Choroid plexus epithelial cell (primary cell): ENCODE data around the gene MMP17.

Experiments used
- DNase-seq: peaks from one replicate; pipeline ENCODE4 v3.0.0-alpha.2; 2010; ENCODE audit warnings: low read depth
- H3K4me3 ChIP-seq: 2 replicates; pipeline ENCODE4 v1.5.1; 2011; ENCODE audit warnings: low read depth, mild to moderate bottlenecking, control low read depth, low read length, moderate library complexity
- TF ChIP-seq, protein P1 (sequence below): conservative IDR thresholded peaks from 2 replicates; pipeline ENCODE4 v1.5.1; 2011; ENCODE audit warnings: low read depth, mild to moderate bottlenecking, control low read depth, inconsistent platforms, low read length, moderate library complexity

Gene MMP17

GRCh38 chr12:131830335-131830913, 2.2 kb downstream of the MMP17 start:
- peak; percentile 88 for DNase-seq

DNA sequence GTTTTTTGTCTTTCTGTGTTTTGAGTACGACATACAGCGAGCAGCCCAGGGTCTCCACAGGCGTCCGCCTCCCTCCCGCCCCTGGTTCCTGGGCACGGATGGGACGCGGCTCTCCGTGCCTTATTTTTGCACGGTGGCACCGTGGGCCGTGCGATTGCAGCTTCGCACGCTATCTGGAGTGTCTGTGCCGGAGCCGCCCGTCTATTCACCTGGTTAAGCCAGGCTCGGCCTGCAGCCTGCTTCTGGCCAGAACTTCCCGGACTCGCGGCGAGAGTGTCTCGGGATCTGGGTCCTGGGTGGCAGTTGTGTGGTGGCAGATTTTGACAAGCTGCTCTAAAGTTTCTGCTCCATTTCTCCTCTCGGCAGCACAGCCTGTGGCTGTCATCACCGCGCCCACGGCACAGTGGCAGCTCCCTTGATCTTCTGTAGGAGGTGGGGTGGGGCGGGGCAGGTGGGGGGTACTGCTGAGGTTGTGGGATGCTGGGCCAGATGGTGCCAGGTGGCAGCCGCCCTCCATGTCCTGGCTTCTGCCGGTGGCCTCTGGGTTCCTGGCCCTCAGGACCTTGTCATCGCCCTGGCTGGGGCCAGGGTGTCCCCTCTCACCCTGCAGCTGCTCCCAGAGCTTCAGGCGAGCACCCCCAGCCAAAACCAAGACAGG, 2.9 kb downstream of the MMP17 start:
- no peak for DNase-seq
- H3K4me3 ChIP-seq: peak overlapping the region; percentile 58
- TF ChIP-seq, protein P1, sequence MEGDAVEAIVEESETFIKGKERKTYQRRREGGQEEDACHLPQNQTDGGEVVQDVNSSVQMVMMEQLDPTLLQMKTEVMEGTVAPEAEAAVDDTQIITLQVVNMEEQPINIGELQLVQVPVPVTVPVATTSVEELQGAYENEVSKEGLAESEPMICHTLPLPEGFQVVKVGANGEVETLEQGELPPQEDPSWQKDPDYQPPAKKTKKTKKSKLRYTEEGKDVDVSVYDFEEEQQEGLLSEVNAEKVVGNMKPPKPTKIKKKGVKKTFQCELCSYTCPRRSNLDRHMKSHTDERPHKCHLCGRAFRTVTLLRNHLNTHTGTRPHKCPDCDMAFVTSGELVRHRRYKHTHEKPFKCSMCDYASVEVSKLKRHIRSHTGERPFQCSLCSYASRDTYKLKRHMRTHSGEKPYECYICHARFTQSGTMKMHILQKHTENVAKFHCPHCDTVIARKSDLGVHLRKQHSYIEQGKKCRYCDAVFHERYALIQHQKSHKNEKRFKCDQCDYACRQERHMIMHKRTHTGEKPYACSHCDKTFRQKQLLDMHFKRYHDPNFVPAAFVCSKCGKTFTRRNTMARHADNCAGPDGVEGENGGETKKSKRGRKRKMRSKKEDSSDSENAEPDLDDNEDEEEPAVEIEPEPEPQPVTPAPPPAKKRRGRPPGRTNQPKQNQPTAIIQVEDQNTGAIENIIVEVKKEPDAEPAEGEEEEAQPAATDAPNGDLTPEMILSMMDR: no peak

More at GRCh38 chr12:131830335-131830913, 2.2 kb downstream of the MMP17 start:
- peak overlapping the region; percentile 58 for H3K4me3 ChIP-seq
- TF ChIP-seq, protein P1: peak; percentile 62

- TF ChIP-seq, protein P1: no peak
- DNase-seq: peak; percentile 45
- peak overlapping the region; percentile 58 for H3K4me3 ChIP-seq
Measured at GRCh38 chr12:131831635-131832041, 3.4 kb downstream of the MMP17 start.

- DNase-seq: peak; percentile 50
- peak overlapping the region; percentile 58 for H3K4me3 ChIP-seq
- TF ChIP-seq, protein P1: no peak
Measured at GRCh38 chr12:131832321-131833231, 4.4 kb downstream of the MMP17 start.

GRCh38 chr12:131833288-131833895, 5.2 kb downstream of the MMP17 start:
- TF ChIP-seq, protein P1: no peak
- H3K4me3 ChIP-seq: no peak overlapping the region
- no peak for DNase-seq

- H3K4me3 ChIP-seq: no peak overlapping the region
- TF ChIP-seq, protein P1: peak; percentile 70
- DNase-seq: peak; percentile 58
Measured at GRCh38 chr12:131833896-131834641, 5.9 kb downstream of the MMP17 start.
